Measurements from ENCODE around the gene EME2.

- TF ChIP-seq, protein P1, sequence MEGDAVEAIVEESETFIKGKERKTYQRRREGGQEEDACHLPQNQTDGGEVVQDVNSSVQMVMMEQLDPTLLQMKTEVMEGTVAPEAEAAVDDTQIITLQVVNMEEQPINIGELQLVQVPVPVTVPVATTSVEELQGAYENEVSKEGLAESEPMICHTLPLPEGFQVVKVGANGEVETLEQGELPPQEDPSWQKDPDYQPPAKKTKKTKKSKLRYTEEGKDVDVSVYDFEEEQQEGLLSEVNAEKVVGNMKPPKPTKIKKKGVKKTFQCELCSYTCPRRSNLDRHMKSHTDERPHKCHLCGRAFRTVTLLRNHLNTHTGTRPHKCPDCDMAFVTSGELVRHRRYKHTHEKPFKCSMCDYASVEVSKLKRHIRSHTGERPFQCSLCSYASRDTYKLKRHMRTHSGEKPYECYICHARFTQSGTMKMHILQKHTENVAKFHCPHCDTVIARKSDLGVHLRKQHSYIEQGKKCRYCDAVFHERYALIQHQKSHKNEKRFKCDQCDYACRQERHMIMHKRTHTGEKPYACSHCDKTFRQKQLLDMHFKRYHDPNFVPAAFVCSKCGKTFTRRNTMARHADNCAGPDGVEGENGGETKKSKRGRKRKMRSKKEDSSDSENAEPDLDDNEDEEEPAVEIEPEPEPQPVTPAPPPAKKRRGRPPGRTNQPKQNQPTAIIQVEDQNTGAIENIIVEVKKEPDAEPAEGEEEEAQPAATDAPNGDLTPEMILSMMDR (conservative IDR thresholded peaks at IDR 0.05), result no peak
- TF ChIP-seq ZFX (IDR thresholded peaks at IDR 0.05), result no peak
These were observed 5.9 kb upstream of the EME2 start for GRCh38 chr16:1766701-1767100.
